NCI-H1092 treated with DMSO at 0.1 percent for 48 hours (cell line): ENCODE measurements around the gene MRPL38.

Experiments used
- DNase-seq: peaks from one replicate; lab custom pipeline; 2025; lab: John Stamatoyannopoulos, UW

Gene MRPL38

GRCh38 chr17:75919611-75920010 lies 14.9 kb upstream of the MRPL38 start:
- DNase-seq: no peak

GRCh38 chr17:75917917-75918445 lies 13.3 kb upstream of the MRPL38 start:
- DNase-seq: no peak

- DNase-seq: no peak
Measured at GRCh38 chr17:75917141-75917916, 12.6 kb upstream of the MRPL38 start.

- DNase-seq: no peak
Measured at GRCh38 chr17:75915268-75915667, 10.6 kb upstream of the MRPL38 start.

GRCh38 chr17:75914643-75915267 lies 10.1 kb upstream of the MRPL38 start:
- no peak for DNase-seq

GRCh38 chr17:75913537-75914210 lies 9.0 kb upstream of the MRPL38 start:
- DNase-seq: no peak

GRCh38 chr17:75910699-75911098 lies 6.0 kb upstream of the MRPL38 start:
- peak; percentile 11 for DNase-seq

- peak; percentile 87 for DNase-seq
Measured at GRCh38 chr17:75909812-75910274, 5.2 kb upstream of the MRPL38 start.

- DNase-seq: peak; percentile 87
Measured at GRCh38 chr17:75909051-75909811, 4.5 kb upstream of the MRPL38 start.

- peak; percentile 8 for DNase-seq
Measured at GRCh38 chr17:75908201-75908600, 3.5 kb upstream of the MRPL38 start.

GRCh38 chr17:75906143-75906884 lies 1.6 kb upstream of the MRPL38 start:
- DNase-seq: no peak

- DNase-seq: no peak
Measured at GRCh38 chr17:75902406-75902805, 2.3 kb downstream of the MRPL38 start.

GRCh38 chr17:75901727-75902126 lies 3.0 kb downstream of the MRPL38 start:
- no peak for DNase-seq

GRCh38 chr17:75900691-75901533 lies 3.8 kb downstream of the MRPL38 start:
- no peak for DNase-seq

- no peak for DNase-seq
Measured at GRCh38 chr17:75899767-75900468, 4.8 kb downstream of the MRPL38 start.

GRCh38 chr17:75899353-75899752 lies 5.3 kb downstream of the MRPL38 start:
- no peak for DNase-seq

- no peak for DNase-seq
Measured at GRCh38 chr17:75898791-75899190, 5.9 kb downstream of the MRPL38 start.

GRCh38 chr17:75898065-75898464 lies 6.6 kb downstream of the MRPL38 start:
- no peak for DNase-seq

GRCh38 chr17:75897160-75898019 lies 7.3 kb downstream of the MRPL38 start:
- DNase-seq: no peak
